SW 1271 (cell line): ENCODE data around the gene CFAP65.

Experiments used
- DNase-seq, 2 experiments: peaks; one replicate each; lab custom pipeline; 2025; lab: John Stamatoyannopoulos, UW

The CFAP65 gene

GRCh38 chr2:218975060-218975777 is 66.1 kb downstream of the CFAP65 start:
- no peak for DNase-seq

GRCh38 chr2:218970894-218971293 is 70.4 kb downstream of the CFAP65 start:
- DNase-seq = no peak

GRCh38 chr2:218964041-218964771 is 77.1 kb downstream of the CFAP65 start:
- no peak for DNase-seq

DNA sequence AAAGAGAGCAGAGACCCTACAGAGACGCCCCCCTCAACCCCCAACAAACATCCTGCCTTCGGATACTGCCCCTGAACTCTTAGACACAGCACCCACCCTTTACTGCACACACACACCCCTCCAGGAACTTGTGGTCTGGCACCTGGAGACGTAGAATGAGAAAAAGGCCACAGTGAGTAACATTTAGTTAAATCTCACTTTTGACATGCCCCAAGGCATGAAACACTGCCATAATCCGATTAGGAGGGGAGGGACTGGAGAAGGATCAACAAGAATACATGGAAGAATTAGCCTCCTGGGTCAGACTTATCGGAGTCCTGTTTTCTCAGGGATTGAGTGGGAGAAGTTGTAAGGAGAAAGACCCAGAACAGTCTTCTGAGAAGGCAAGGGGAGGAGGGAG is 77.7 kb downstream of the CFAP65 start:
- no peak for DNase-seq

GRCh38 chr2:218962859-218963492 is 78.3 kb downstream of the CFAP65 start:
- no peak for DNase-seq

GRCh38 chr2:218961651-218962570 is 79.4 kb downstream of the CFAP65 start:
- no peak for DNase-seq

DNA sequence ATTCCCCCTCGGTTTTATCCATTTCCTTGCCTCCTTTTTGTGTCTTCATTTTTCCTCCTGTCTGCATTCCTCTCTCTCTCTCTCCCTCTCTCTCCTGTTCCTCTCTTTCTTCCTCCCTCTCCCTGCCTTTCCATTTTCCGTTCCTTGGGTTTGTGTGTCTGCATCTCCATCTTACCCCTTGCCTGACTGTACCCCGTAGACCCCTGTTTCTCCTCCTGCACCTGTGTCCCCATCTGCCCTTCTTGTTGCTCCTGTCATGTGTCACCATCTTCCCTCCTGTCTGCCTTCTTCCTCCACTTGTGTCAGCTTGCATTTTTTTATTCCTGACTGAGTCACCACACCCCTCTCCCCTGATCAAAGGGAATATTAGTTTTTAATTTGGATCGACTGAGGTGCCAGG is 80.1 kb downstream of the CFAP65 start:
- no peak for DNase-seq

GRCh38 chr2:218960309-218961165 is 80.8 kb downstream of the CFAP65 start:
- DNase-seq = no peak

DNA sequence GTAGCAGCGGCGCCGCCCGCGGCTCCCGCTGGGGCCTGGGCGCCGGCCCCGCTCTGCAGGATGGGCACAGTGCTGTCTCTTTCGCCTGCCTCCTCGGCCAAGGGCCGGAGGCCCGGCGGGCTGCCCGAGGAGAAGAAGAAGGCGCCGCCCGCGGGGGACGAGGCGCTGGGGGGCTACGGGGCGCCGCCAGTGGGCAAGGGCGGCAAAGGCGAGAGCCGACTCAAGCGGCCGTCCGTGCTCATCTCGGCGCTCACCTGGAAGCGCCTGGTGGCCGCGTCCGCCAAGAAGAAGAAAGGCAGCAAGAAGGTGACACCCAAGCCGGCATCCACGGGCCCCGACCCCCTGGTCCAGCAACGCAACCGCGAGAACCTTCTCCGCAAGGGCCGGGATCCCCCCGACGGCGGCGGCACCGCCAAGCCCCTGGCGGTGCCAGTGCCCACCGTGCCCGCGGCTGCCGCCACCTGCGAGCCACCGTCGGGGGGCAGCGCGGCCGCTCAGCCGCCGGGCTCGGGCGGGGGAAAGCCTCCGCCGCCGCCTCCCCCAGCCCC is 81.5 kb downstream of the CFAP65 start:
- no peak for DNase-seq

GRCh38 chr2:218959141-218959731 is 82.1 kb downstream of the CFAP65 start, which contains the start of gene CDK5R2:
TSS of gene CDK5R2 (plus strand) at chr2:218959666. CDS start at chr2:218959821, 155 bp downstream.
- peak; percentile 57 to 86 for DNase-seq

- DNase-seq = no peak
Measured at GRCh38 chr2:218958276-218958675, 83.0 kb downstream of the CFAP65 start.

GRCh38 chr2:218957671-218958070 is 83.6 kb downstream of the CFAP65 start:
- no peak for DNase-seq

DNA sequence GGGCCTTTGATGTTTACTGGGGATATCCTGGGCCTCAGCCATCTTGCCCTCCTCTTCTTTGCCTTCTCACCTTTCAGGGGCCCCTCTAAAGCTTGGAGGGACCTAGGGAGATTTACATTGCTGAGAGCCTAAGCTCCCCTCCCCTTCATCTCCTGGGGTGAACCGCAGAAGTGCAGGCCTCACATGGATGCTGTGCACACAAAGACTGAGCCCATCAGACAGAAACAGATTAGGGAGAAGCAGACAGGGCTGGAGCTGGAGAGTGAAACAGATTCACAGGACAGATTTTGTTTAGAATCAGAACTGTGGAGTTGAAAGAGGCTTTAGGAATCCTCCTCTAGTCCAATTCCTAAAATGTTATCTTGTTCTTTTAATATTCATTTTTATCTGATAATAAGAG is 85.3 kb downstream of the CFAP65 start:
- DNase-seq = no peak

- DNase-seq = no peak
Measured at GRCh38 chr2:218954541-218955300, 86.6 kb downstream of the CFAP65 start.

DNA sequence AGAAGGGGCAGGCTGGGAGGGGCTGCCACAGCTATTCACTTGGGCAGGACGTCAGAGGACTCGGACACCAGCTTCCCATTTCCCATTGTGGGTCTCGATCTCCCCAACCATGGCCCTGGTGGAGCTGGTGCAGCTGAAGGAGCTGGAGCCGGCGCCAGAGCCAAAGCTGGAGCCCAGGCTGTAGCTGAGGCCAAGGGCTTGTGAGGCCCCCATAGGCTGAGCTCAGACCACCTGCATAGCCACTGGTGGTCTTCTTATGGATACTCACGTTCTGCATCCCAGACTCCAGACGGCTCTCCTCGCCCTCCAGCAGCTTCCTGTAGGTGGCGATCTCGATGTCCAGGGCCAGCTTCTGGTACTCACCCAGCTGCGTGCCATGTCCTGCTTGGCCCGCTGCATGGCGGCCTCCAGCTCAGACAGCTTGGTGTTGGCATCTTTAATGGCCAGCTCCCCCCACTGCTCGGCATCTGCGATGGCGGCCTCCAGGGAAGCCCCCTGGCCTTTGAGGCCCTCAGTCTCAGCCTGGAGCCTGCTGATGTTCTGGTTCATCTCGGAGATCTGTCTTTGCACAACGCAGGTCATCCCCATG is 87.9 kb downstream of the CFAP65 start:
- no peak for DNase-seq
